ENCODE data around the gene CEACAM4.
"Not testable (repeated sequence)": the region's sequence is repeated elsewhere in the genome, so short reads cannot be mapped to it uniquely, and the experiment has no call there.

CEACAM4 gene

DNA sequence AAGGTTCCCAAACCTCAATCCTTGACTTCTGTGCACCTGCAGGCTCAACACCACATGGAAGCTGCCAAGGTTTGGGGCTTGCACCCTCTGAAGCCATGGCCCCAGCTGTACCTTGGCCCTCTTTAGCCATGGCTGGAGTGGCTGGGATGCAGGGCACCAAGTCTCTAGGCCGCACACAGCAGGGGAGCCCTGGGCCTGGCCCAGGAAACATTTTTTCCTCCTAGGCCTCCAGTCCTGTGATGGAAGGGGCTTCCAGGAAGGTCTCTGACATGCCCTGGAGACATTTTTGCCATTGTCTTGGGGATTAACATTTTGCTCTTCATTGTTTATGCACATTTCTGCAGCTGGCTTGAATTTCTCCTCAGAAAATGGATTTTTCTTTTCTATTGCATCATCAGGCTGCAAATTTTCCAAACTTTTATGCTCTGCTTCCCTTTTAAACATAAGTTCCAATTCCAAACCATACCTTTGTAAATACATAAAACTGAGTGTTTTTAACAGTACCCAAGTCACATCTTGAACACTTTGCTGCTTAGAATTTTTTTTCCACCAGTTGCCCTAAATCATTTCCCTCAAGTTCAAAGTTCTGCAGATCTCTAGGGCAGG is 44.2 kb downstream of the CEACAM4 start:
- not testable (repeated sequence) for DNase-seq

DNA sequence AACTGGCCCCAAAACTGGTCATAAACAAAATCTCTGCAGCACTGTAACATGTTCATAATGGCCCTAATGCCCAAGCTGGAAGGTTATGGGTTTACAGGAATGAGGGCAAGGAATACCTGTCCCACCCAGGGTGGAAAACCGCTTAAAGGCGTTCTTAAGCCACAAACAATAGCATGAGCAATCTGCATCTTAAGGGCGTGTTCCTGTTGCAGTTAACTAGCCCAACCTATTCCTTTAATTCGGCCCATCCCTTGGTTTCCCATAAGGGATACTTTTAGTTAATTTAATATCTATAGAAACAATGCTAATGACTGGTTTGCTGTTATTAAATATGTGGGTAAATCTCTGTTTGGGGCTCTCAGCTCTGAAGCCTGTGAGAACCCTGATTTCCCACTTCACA is 45.8 kb downstream of the CEACAM4 start:
- not testable (repeated sequence) for DNase-seq

GRCh38 chr19:41578886-41579285 is 48.0 kb downstream of the CEACAM4 start:
- no peak for DNase-seq

- no peak for DNase-seq
Measured at GRCh38 chr19:41577833-41578232, 49.0 kb downstream of the CEACAM4 start.

DNA sequence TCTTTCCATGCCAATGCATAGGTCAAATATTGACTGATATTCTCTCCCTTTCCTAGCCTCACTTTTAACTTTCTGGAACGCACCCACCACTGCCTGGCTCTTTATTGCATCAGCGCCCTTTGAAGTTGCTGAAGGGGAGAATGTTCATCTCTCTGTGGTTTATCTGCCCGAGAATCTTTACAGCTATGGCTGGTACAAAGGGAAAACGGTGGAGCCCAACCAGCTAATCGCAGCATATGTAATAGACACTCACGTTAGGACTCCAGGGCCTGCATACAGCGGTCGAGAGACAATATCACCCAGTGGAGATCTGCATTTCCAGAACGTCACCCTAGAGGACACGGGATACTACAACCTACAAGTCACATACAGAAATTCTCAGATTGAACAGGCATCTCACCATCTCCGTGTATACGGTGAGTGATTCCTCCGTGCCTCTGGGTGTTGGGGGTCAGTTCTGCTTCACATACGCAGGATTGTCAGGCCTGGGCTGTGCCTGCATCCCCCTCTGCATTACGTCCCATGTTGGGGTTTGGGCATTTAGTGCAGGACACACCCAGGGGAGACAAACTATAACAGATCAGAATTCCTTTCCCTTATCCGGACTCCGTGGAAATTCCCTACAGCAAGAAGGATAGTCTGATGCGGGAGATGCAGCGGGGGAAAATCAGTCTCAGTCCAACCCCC is 49.6 kb downstream of the CEACAM4 start:
- no peak for DNase-seq

GRCh38 chr19:41575998-41576397 is 50.9 kb downstream of the CEACAM4 start, which contains the start of gene CEACAM21:
Gene CEACAM21 (plus strand): TSS chr19:41576166. CDS start chr19:41576275, 109 bp downstream.
- DNase-seq, result no peak

DNA sequence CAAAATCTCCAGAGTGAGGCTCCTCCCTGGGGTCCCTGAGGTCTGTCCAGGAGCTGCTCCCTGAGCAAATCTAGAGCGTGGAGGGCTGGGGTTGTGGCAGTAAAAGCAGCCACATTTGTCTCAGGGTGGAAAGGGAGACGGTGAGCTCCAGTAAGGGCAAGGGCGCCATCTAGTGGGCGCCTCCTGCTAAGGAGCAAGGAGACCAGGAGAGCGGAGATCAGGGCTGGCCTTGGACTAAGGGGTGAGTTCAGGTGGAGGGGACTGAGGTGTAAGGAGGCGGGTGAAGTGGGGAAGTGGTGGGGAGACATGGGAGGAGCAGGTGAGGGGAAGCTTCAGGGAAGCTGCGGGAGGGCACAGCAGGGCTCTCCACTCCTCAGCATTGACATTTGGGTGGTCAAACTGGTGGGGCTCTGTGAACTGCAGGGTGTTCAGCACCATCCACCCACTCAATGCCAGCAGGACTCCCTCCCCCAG is 56.2 kb downstream of the CEACAM4 start:
- DNase-seq, result peak; percentile 69

DNA sequence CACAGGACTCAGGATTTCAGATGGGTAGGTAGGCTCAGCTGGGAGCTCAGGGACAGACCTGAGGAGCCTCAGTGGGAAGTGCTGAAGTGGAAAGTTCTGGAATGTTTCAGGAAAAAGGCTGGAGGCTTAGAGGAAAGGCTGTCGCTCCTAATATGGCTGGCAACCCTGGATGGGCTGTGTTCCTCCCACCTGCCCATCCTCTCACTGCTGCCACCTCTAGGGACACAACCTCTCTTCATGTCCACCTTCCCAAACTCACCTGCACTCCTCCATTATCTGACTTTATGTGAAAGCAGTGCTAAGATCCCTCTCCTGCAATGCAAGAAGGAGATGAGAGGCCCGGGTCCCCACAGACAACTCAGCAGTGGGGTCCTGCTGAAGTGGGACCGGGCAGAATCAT is 56.7 kb downstream of the CEACAM4 start:
- no peak for DNase-seq

- DNase-seq, result no peak
Measured at GRCh38 chr19:41569481-41570150, 57.3 kb downstream of the CEACAM4 start.
